Stimulated activated CD4-positive, alpha-beta T cell treated with anti-CD3 and anti-CD28 coated beads, Interleukin-4, amount 100 ng/mL, for 48 hours (primary cell): ENCODE results near the gene NDUFB3.
A peak's percentile ranks its signal among the peaks of the same experiment; 100 is the strongest.

Experiments used
- DNase-seq, 2 donors: peaks; one replicate each; pipeline ENCODE4 v3.0.0-alpha.2; 2020; ENCODE audit warnings: low read depth in 2 of 2

Gene NDUFB3

GRCh38 chr2:201128933-201129505, 57.2 kb downstream of the NDUFB3 start:
- peak in 1 of 2 donors; percentile 48 for DNase-seq

GRCh38 chr2:201130524-201131186, 58.9 kb downstream of the NDUFB3 start:
- no peak for DNase-seq

GRCh38 chr2:201132518-201132917, 60.7 kb downstream of the NDUFB3 start:
- DNase-seq = no peak
